Measurements from ENCODE around the gene ESYT1. TPM values are rescaled to one million over a fixed set of nuclear protein-coding genes. Genes with fewer than 3 reads are reported as not detected.

Gene ESYT1
- total RNA-seq, 1 experiment from 2014 or later, result 111 TPM

DNA sequence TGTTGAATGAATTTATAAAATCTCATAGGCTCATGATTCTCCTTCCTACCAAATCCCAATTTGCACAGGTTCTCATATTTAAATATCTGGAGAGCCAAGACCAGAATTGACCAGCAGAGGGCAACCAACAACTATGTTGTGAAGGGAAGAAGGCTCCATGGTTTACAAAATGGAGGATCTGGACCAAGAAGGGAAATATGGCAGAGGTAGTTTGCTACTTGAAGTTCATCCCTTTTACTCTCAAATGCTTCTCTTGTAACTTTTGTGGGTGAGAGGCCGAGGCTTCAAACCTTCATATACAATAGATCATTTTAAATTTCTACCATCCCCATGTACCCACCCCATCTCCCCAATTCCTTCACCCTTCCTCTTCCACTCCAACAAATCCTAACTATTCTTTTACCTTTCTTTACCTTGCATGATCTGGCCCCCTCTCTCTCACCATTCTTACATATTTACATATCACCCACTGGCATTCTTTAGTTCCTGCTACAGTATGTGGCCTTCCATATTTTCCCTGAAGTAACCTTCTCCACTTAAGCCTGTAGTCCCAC, 65.0 kb downstream of the ESYT1 start:
- H2BK20ac ChIP-seq (ENCODE audit: low read depth, low read length, poor library complexity, severe bottlenecking), result no peak overlapping the region
- H4K8ac ChIP-seq (replicated peaks; ENCODE audit: insufficient read length, low read depth, low read length), result no peak overlapping the region
- peaks cover 11% of the 10 kb centered on the region for H3K23me2 ChIP-seq (ENCODE audit: insufficient read length, low read depth, low read length, poor library complexity, severe bottlenecking)
- no peak overlapping the region; a peak in 2 of 5 replicates for H3K4me3 Mint-ChIP-seq
- TF ChIP-seq, protein P1, sequence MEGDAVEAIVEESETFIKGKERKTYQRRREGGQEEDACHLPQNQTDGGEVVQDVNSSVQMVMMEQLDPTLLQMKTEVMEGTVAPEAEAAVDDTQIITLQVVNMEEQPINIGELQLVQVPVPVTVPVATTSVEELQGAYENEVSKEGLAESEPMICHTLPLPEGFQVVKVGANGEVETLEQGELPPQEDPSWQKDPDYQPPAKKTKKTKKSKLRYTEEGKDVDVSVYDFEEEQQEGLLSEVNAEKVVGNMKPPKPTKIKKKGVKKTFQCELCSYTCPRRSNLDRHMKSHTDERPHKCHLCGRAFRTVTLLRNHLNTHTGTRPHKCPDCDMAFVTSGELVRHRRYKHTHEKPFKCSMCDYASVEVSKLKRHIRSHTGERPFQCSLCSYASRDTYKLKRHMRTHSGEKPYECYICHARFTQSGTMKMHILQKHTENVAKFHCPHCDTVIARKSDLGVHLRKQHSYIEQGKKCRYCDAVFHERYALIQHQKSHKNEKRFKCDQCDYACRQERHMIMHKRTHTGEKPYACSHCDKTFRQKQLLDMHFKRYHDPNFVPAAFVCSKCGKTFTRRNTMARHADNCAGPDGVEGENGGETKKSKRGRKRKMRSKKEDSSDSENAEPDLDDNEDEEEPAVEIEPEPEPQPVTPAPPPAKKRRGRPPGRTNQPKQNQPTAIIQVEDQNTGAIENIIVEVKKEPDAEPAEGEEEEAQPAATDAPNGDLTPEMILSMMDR (conservative IDR thresholded peaks at IDR 0.05), result peak; percentile 89
- H3K79me2 ChIP-seq (ENCODE audit: insufficient read depth, low read length), result peaks cover 4% of the 10 kb centered on the region; the same call in 1 of the 2 replicates
- H3T11ph ChIP-seq (ENCODE audit: low read length), result no peak overlapping the region
- no peak overlapping the region for H3K4me2 ChIP-seq (ENCODE audit: insufficient read depth, insufficient read length, low read length)
- H3K36me3 Mint-ChIP-seq (ENCODE audit: insufficient read depth in 1 of 3, low read depth in 3 of 3), result peaks cover 13 to 15% (median 13%) of the 10 kb centered on the region in 3 experiments; a peak in 6 of 7 replicates
- H4K5ac ChIP-seq (ENCODE audit: insufficient read length, low read depth, low read length), result no peak overlapping the region
- H3K4ac ChIP-seq (ENCODE audit: low read depth, low read length), result no peak overlapping the region
- H2BK15ac ChIP-seq (ENCODE audit: low read depth, low read length), result no peak overlapping the region
- H4K20me1 ChIP-seq (ENCODE audit: control insufficient read depth, insufficient read depth, insufficient read length), result no peaks in the 10 kb centered on the region
- no peak overlapping the region for H3K9ac ChIP-seq (ENCODE audit: extremely low read depth, insufficient read length, low read length)
- no peak overlapping the region for H2BK5ac ChIP-seq (ENCODE audit: insufficient read length, low read length)
- no peaks in the 10 kb centered on the region for H3K9me3 ChIP-seq (ENCODE audit: control insufficient read depth, low read depth, low read length)
- peaks cover 3% of the 10 kb centered on the region; the same call in 1 of the 2 replicates for H3K27me3 Mint-ChIP-seq (ENCODE audit: low read depth)
- no peak overlapping the region for H3K18ac ChIP-seq (ENCODE audit: insufficient read length, low read depth, low read length)
- H3K27ac ChIP-seq (ENCODE audit: insufficient read length, low read depth, low read length), result no peak overlapping the region
- H3K4me1 Mint-ChIP-seq, result peaks cover 17 to 22% of the 10 kb centered on the region in 2 experiments
- H3K9me3 Mint-ChIP-seq, result 0 out of 5 replicates have a peak, but pooled peaks cover 0 to 3% of the 10 kb centered on the region in 2 experiments
- H2BK12ac ChIP-seq (ENCODE audit: insufficient read length, low read depth, low read length), result no peak overlapping the region
- no peak overlapping the region for H3K23ac ChIP-seq (ENCODE audit: insufficient read length, low read depth, low read length)
- peaks cover 5% of the 10 kb centered on the region for H3K4me1 ChIP-seq (ENCODE audit: insufficient read depth, low read length)
- H2BK120ac ChIP-seq (ENCODE audit: low read depth, low read length, poor library complexity, severe bottlenecking), result no peak overlapping the region
- no peak overlapping the region for H4K91ac ChIP-seq (ENCODE audit: insufficient read length, low read depth, low read length)
- peaks cover 3% of the 10 kb centered on the region for H3K79me1 ChIP-seq (ENCODE audit: insufficient read depth, low read depth, low read length, poor library complexity, severe bottlenecking)
- H2AFZ ChIP-seq (ENCODE audit: low read length), result no peak overlapping the region
- H3K56ac ChIP-seq (ENCODE audit: insufficient read length, low read depth, low read length), result no peak overlapping the region
- no peak overlapping the region for H2AK5ac ChIP-seq (ENCODE audit: insufficient read length, low read length)
- WGBS (ENCODE audit: extremely low coverage, insufficient read length, low lambda C conversion rate), result no CpG with 5 or more reads among the region's 1 CpG
- peak; percentile 56 for DNase-seq
- H3K27me3 ChIP-seq (ENCODE audit: insufficient read depth, low read length), result no peaks in the 10 kb centered on the region
- no peak overlapping the region for H3K14ac ChIP-seq (ENCODE audit: insufficient read depth, low read length)
- H3K27ac Mint-ChIP-seq, result peak overlapping the region in 2 of 3 experiments; percentile 49 to 84; a peak in 5 of 7 replicates

Other genes with a start within 250 kb of the ESYT1 start
- gene PYM1, start 200.4 kb upstream of the ESYT1 start, total RNA-seq (2021), result 58.1 and 58.9 TPM in 2 replicates
- 24.1 and 25.9 TPM in 2 replicates for gene DGKA, start 197.1 kb upstream of the ESYT1 start, total RNA-seq (2021)
- gene PMEL, start 162.2 kb upstream of the ESYT1 start, total RNA-seq (2021), result 71.0 and 72.6 TPM in 2 replicates
- 53.1 and 60.8 TPM in 2 replicates for gene CDK2, start 161.4 kb upstream of the ESYT1 start, total RNA-seq (2021)
- gene RAB5B, start 154.2 kb upstream of the ESYT1 start, total RNA-seq (2021), result 48.4 and 50.6 TPM in 2 replicates
- gene SUOX, start 131.0 kb upstream of the ESYT1 start, total RNA-seq (2021), result 21.0 and 21.5 TPM in 2 replicates
- gene IKZF4, start 107.2 kb upstream of the ESYT1 start, total RNA-seq (2021), result 13.0 and 13.9 TPM in 2 replicates
- 51.9 and 53.5 TPM in 2 replicates for gene RPS26, start 86.3 kb upstream of the ESYT1 start, total RNA-seq (2021)
- gene ERBB3, start 48.1 kb upstream of the ESYT1 start, total RNA-seq (2021), result 51.2 and 56.5 TPM in 2 replicates
- 248 TPM in 2 replicates for gene PA2G4, start 23.7 kb upstream of the ESYT1 start, total RNA-seq (2021)
- gene RPL41, start 11.6 kb upstream of the ESYT1 start, total RNA-seq (2021), result 4,637 and 4,685 TPM in 2 replicates
- gene ZC3H10, start 10.0 kb upstream of the ESYT1 start, total RNA-seq (2021), result 8.9 and 9.4 TPM in 2 replicates
- 165 and 168 TPM in 2 replicates for gene MYL6B, start 24.3 kb downstream of the ESYT1 start, total RNA-seq (2021)
- 1,181 and 1,197 TPM in 2 replicates for gene MYL6, start 30.1 kb downstream of the ESYT1 start, total RNA-seq (2021)
- 85.0 and 86.9 TPM in 2 replicates for gene SMARCC2, start 61.2 kb downstream of the ESYT1 start, total RNA-seq (2021)
- gene RNF41, start 93.7 kb downstream of the ESYT1 start, total RNA-seq (2021), result 60.8 and 64.8 TPM in 2 replicates
- gene NABP2, start 96.1 kb downstream of the ESYT1 start, total RNA-seq (2021), result 48.7 and 49.0 TPM in 2 replicates
- 0.15 TPM in 1 of 2 replicates, not detected in the other for gene SLC39A5, start 101.8 kb downstream of the ESYT1 start, total RNA-seq (2021)
- 33.4 and 34.6 TPM in 2 replicates for gene ANKRD52, start 130.1 kb downstream of the ESYT1 start, total RNA-seq (2021)
- gene COQ10A, start 138.7 kb downstream of the ESYT1 start, total RNA-seq (2021), result 24.8 and 26.1 TPM in 2 replicates
- 250 and 253 TPM in 2 replicates for gene CS, start 172.1 kb downstream of the ESYT1 start, total RNA-seq (2021)
- gene CNPY2, start 187.7 kb downstream of the ESYT1 start, total RNA-seq (2021), result 203 and 221 TPM in 2 replicates
- 35.4 and 40.8 TPM in 2 replicates for gene PAN2, start 205.7 kb downstream of the ESYT1 start, total RNA-seq (2021)
- 1.5 and 2.0 TPM in 2 replicates for gene IL23A, start 210.6 kb downstream of the ESYT1 start, total RNA-seq (2021)
- gene STAT2, start 231.8 kb downstream of the ESYT1 start, total RNA-seq (2021), result 47.8 and 49.9 TPM in 2 replicates
- not detected in 2 replicates for gene APOF, start 234.6 kb downstream of the ESYT1 start, total RNA-seq (2021)